ENCODE data around the gene ATAD1.
"Not testable (repeated sequence)": the region's sequence is repeated elsewhere in the genome, so short reads cannot be mapped to it uniquely, and the experiment has no call there.

ATAD1 gene

GRCh38 chr10:87844837-87845623 lies 27.0 kb upstream of the ATAD1 start:
- no peaks in the 10 kb centered on the region for H3K4me1 ChIP-seq (ENCODE audit: control insufficient read depth in 1 of 2, insufficient read depth in 2 of 2, low read length in 2 of 2)
- H3K36me3 ChIP-seq (ENCODE audit: control insufficient read depth in 1 of 2, insufficient read depth in 2 of 2, low read length in 2 of 2): no peaks in the 10 kb centered on the region
- H3K4me3 ChIP-seq (ENCODE audit: low read depth in 1 of 2, low read length in 2 of 2): no peak overlapping the region
- H3K9me3 ChIP-seq (ENCODE audit: control insufficient read depth in 1 of 2, low read length in 2 of 2): no peaks in the 10 kb centered on the region
- H3K27ac ChIP-seq (ENCODE audit: low read length): no peak overlapping the region
- H3K27me3 ChIP-seq (ENCODE audit: low read depth, low read length): no peaks in the 10 kb centered on the region

- no peak overlapping the region for H3K4me3 ChIP-seq (ENCODE audit: low read depth in 1 of 2, low read length in 2 of 2)
- no peaks in the 10 kb centered on the region for H3K4me1 ChIP-seq (ENCODE audit: control insufficient read depth in 1 of 2, insufficient read depth in 2 of 2, low read length in 2 of 2)
- no peaks in the 10 kb centered on the region for H3K9me3 ChIP-seq (ENCODE audit: control insufficient read depth in 1 of 2, low read length in 2 of 2)
- H3K36me3 ChIP-seq (ENCODE audit: control insufficient read depth in 1 of 2, insufficient read depth in 2 of 2, low read length in 2 of 2): no peaks in the 10 kb centered on the region
- no peak overlapping the region for H3K27ac ChIP-seq (ENCODE audit: low read length)
- H3K27me3 ChIP-seq (ENCODE audit: low read depth, low read length): no peaks in the 10 kb centered on the region
Observed at GRCh38 chr10:87843714-87844113, 25.7 kb upstream of the ATAD1 start.

- no peaks in the 10 kb centered on the region for H3K27me3 ChIP-seq (ENCODE audit: low read depth, low read length)
- H3K4me3 ChIP-seq (ENCODE audit: low read depth in 1 of 2, low read length in 2 of 2): no peak overlapping the region
- H3K9me3 ChIP-seq (ENCODE audit: control insufficient read depth in 1 of 2, low read length in 2 of 2): no peaks in the 10 kb centered on the region
- no peak overlapping the region for H3K27ac ChIP-seq (ENCODE audit: low read length)
- H3K4me1 ChIP-seq (ENCODE audit: control insufficient read depth in 1 of 2, insufficient read depth in 2 of 2, low read length in 2 of 2): no peaks in the 10 kb centered on the region
- no peaks in the 10 kb centered on the region for H3K36me3 ChIP-seq (ENCODE audit: control insufficient read depth in 1 of 2, insufficient read depth in 2 of 2, low read length in 2 of 2)
Observed at GRCh38 chr10:87842776-87843497, 24.9 kb upstream of the ATAD1 start.

GRCh38 chr10:87842220-87842641 lies 24.2 kb upstream of the ATAD1 start:
- Histone ChIP-seq H3K4me3 (ENCODE audit: low read depth in 1 of 2, low read length in 2 of 2) (no peak overlapping the region), H3K27me3 (ENCODE audit: low read depth, low read length) (no peaks in the 10 kb centered on the region), H3K27ac (ENCODE audit: low read length) (no peak overlapping the region), H3K9me3 (ENCODE audit: control insufficient read depth in 1 of 2, low read length in 2 of 2) (no peaks in the 10 kb centered on the region), H3K4me1 (ENCODE audit: control insufficient read depth in 1 of 2, insufficient read depth in 2 of 2, low read length in 2 of 2) (no peaks in the 10 kb centered on the region), H3K36me3 (ENCODE audit: control insufficient read depth in 1 of 2, insufficient read depth in 2 of 2, low read length in 2 of 2) (no peaks in the 10 kb centered on the region)

GRCh38 chr10:87841186-87841585 lies 23.2 kb upstream of the ATAD1 start:
- no peaks in the 10 kb centered on the region for H3K9me3 ChIP-seq (ENCODE audit: control insufficient read depth in 1 of 2, low read length in 2 of 2)
- H3K27me3 ChIP-seq (ENCODE audit: low read depth, low read length): no peaks in the 10 kb centered on the region
- no peaks in the 10 kb centered on the region for H3K36me3 ChIP-seq (ENCODE audit: control insufficient read depth in 1 of 2, insufficient read depth in 2 of 2, low read length in 2 of 2)
- no peak overlapping the region for H3K27ac ChIP-seq (ENCODE audit: low read length)
- no peak overlapping the region for H3K4me3 ChIP-seq (ENCODE audit: low read depth in 1 of 2, low read length in 2 of 2)
- H3K4me1 ChIP-seq (ENCODE audit: control insufficient read depth in 1 of 2, insufficient read depth in 2 of 2, low read length in 2 of 2): no peaks in the 10 kb centered on the region

- Histone ChIP-seq H3K4me3 (ENCODE audit: low read depth in 1 of 2, low read length in 2 of 2) (no peak overlapping the region), H3K27me3 (ENCODE audit: low read depth, low read length) (no peaks in the 10 kb centered on the region), H3K9me3 (ENCODE audit: control insufficient read depth in 1 of 2, low read length in 2 of 2) (no peaks in the 10 kb centered on the region), H3K27ac (ENCODE audit: low read length) (no peak overlapping the region), H3K4me1 (ENCODE audit: control insufficient read depth in 1 of 2, insufficient read depth in 2 of 2, low read length in 2 of 2) (no peaks in the 10 kb centered on the region), H3K36me3 (ENCODE audit: control insufficient read depth in 1 of 2, insufficient read depth in 2 of 2, low read length in 2 of 2) (no peaks in the 10 kb centered on the region)
Observed at GRCh38 chr10:87838650-87839049, 20.6 kb upstream of the ATAD1 start.

GRCh38 chr10:87837445-87837844 lies 19.4 kb upstream of the ATAD1 start:
- Histone ChIP-seq H3K4me3 (ENCODE audit: low read depth in 1 of 2, low read length in 2 of 2) (no peak overlapping the region), H3K4me1 (ENCODE audit: control insufficient read depth in 1 of 2, insufficient read depth in 2 of 2, low read length in 2 of 2) (no peaks in the 10 kb centered on the region), H3K36me3 (ENCODE audit: control insufficient read depth in 1 of 2, insufficient read depth in 2 of 2, low read length in 2 of 2) (no peaks in the 10 kb centered on the region), H3K27me3 (ENCODE audit: low read depth, low read length) (no peaks in the 10 kb centered on the region), H3K27ac (ENCODE audit: low read length) (no peak overlapping the region), H3K9me3 (ENCODE audit: control insufficient read depth in 1 of 2, low read length in 2 of 2) (no peaks in the 10 kb centered on the region)

GRCh38 chr10:87836098-87836497 lies 18.1 kb upstream of the ATAD1 start:
- Histone ChIP-seq H3K4me3 (ENCODE audit: low read depth in 1 of 2, low read length in 2 of 2) (no peak overlapping the region), H3K27me3 (ENCODE audit: low read depth, low read length) (no peaks in the 10 kb centered on the region), H3K4me1 (ENCODE audit: control insufficient read depth in 1 of 2, insufficient read depth in 2 of 2, low read length in 2 of 2) (no peaks in the 10 kb centered on the region)

GRCh38 chr10:87829986-87830729 lies 12.1 kb upstream of the ATAD1 start:
- Histone ChIP-seq H3K9me3 (ENCODE audit: control insufficient read depth in 1 of 2, low read length in 2 of 2) (no peaks in the 10 kb centered on the region), H3K27me3 (ENCODE audit: low read depth, low read length) (no peaks in the 10 kb centered on the region), H3K4me1 (ENCODE audit: control insufficient read depth in 1 of 2, insufficient read depth in 2 of 2, low read length in 2 of 2) (no peaks in the 10 kb centered on the region), H3K4me3 (ENCODE audit: low read depth in 1 of 2, low read length in 2 of 2) (no peak overlapping the region), H3K36me3 (ENCODE audit: control insufficient read depth in 1 of 2, insufficient read depth in 2 of 2, low read length in 2 of 2) (no peaks in the 10 kb centered on the region), H3K27ac (ENCODE audit: low read length) (no peak overlapping the region)

More at GRCh38 chr10:87836098-87836497, 18.1 kb upstream of the ATAD1 start:
- H3K36me3 ChIP-seq (ENCODE audit: control insufficient read depth in 1 of 2, insufficient read depth in 2 of 2, low read length in 2 of 2): no peaks in the 10 kb centered on the region
- H3K9me3 ChIP-seq (ENCODE audit: control insufficient read depth in 1 of 2, low read length in 2 of 2): no peaks in the 10 kb centered on the region
- no peak overlapping the region for H3K27ac ChIP-seq (ENCODE audit: low read length)

GRCh38 chr10:87829051-87829450 lies 11.0 kb upstream of the ATAD1 start:
- H3K4me1 ChIP-seq (ENCODE audit: control insufficient read depth in 1 of 2, insufficient read depth in 2 of 2, low read length in 2 of 2); H3K27me3 ChIP-seq (ENCODE audit: low read depth, low read length); H3K36me3 ChIP-seq (ENCODE audit: control insufficient read depth in 1 of 2, insufficient read depth in 2 of 2, low read length in 2 of 2); H3K27ac ChIP-seq (ENCODE audit: low read length); H3K4me3 ChIP-seq (ENCODE audit: low read depth in 1 of 2, low read length in 2 of 2); H3K9me3 ChIP-seq (ENCODE audit: control insufficient read depth in 1 of 2, low read length in 2 of 2): not testable (repeated sequence)

GRCh38 chr10:87827681-87828080 lies 9.7 kb upstream of the ATAD1 start:
- Histone ChIP-seq H3K9me3 (ENCODE audit: control insufficient read depth in 1 of 2, low read length in 2 of 2) (no peaks in the 10 kb centered on the region), H3K4me3 (ENCODE audit: low read depth in 1 of 2, low read length in 2 of 2) (no peak overlapping the region), H3K27ac (ENCODE audit: low read length) (no peak overlapping the region), H3K4me1 (ENCODE audit: control insufficient read depth in 1 of 2, insufficient read depth in 2 of 2, low read length in 2 of 2) (no peaks in the 10 kb centered on the region), H3K36me3 (ENCODE audit: control insufficient read depth in 1 of 2, insufficient read depth in 2 of 2, low read length in 2 of 2) (no peaks in the 10 kb centered on the region), H3K27me3 (ENCODE audit: low read depth, low read length) (no peaks in the 10 kb centered on the region)
